GM19239 (cell line): Measurements from ENCODE around the gene ZNF277.

Experiments
- DNase-seq: peaks from one replicate; pipeline ENCODE4 v3.0.0; 2011; ENCODE audit warnings: low spot score; ENCODE audit not compliant: insufficient read length
- FAIRE-seq: peaks from 2 replicates; lab custom pipeline; 2011; peaks lifted over from hg19 to GRCh38; lab: Jason Lieb, UNC

Gene ZNF277, protein sequence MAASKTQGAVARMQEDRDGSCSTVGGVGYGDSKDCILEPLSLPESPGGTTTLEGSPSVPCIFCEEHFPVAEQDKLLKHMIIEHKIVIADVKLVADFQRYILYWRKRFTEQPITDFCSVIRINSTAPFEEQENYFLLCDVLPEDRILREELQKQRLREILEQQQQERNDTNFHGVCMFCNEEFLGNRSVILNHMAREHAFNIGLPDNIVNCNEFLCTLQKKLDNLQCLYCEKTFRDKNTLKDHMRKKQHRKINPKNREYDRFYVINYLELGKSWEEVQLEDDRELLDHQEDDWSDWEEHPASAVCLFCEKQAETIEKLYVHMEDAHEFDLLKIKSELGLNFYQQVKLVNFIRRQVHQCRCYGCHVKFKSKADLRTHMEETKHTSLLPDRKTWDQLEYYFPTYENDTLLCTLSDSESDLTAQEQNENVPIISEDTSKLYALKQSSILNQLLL

DNA sequence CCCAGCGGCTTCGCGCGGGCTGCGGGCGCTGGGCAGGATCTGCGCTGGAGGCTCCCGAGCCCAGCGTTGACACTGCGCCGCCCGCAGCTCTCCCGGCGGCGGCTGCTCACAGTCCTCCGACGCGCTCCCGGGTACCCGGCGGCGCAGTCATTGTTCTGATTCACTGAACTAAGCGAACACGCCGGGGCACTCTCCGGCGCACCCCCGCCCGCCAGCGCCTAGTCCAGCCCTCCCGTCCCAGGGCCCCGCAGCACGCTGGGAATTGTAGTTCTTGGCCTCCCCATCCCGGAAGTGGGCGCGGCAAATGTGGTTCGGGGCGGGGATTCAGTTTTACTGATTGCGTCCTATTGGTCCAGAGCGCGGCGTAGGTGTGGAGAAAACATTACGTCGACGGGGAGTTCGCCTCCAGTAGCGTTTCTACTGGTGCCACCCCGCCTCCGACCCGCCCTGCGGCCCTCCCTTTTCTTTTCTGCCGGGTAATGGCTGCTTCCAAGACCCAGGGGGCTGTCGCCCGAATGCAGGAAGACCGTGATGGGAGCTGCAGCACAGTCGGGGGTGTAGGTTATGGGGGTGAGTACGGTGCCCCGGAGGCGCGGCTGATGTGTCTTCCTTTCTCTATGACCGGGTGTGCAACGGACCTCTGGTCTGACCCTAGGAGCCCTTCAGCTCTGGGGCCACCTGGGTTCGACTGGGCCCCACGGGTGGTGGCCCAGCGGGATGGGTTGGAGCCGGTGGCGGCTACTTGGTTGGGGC lies at the start of gene ZNF277, which contains the start of gene DOCK4:
TSS of gene ZNF277 (plus strand) at position 458 of the 753 bp plus-strand sequence. CDS start at position 480, 22 bp downstream.
TSS of gene DOCK4 (minus strand) at position 162 of the 753 bp plus-strand sequence. CDS start 261 bp downstream, outside the sequence.
- FAIRE-seq (peak; percentile 94), DNase-seq (peak; percentile 77)

DNA sequence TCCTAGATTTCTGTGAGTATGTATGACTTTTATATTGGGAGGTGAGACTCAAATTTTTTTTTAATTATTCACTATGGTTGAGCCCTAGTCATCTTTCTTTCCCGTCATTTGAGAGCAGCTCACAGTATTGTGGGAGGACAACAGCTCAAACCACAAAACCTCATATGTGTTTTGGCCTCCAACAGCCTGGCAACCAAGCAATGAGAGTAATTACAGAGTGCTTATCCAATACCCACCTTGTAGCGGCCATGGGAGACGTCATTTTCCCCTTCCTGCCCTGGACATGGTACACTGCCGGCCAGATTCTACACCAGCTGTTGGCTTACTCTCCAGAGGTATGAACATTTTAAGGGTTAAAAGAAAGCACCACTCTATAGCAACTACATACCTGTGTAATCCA lies 49.4 kb upstream of the ZNF277 start:
- DNase-seq, result no peak
- no peak for FAIRE-seq

DNA sequence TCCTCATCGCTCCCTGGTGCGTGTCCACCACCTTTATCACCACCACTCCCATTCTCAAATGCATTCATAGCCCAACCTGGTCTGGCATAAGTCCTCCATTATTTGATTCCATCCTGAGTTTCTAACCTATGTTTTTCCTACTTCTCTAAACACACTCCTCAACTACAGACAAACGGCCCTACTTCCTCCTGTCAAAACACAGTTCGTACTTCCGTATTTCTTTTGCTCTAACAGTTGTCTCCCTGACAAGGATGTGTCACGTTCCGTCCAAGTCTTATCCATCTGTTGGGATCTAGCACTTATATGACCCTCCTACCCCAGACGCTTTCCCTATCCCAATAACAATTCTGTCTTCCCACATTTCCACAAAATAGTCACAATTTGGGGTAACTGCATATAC lies 47.1 kb upstream of the ZNF277 start:
- no peak for FAIRE-seq
- no peak for DNase-seq

DNA sequence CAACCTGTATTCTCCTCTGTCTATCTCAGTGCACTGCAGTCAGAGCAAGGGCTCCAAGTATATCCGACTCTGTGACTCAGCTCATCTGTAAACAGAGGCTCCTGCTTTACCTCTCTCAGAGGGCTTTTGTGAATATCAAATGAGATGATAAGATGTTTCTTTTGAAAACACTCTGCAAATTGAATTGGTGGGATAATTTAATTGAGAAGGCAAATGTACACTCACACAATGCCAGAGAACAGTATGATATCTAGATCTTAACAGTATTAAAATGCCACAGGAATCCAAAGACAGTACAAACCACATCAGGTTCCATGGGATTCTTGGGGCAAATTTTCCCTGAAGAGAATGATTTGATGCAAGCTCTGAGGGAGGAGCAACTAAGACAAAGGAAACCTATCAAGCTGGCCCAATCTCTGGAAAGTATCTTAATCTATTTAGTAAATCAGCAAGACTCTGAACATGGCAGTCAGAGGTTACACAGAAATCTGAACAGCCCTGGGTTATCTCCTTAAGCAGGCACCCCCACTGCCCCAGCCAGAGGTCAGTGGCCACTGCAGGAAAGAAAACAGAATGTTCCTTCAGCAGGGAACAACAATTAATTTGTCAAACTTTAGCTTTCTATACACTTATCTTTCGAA lies 46.2 kb upstream of the ZNF277 start:
- no peak for FAIRE-seq

DNA sequence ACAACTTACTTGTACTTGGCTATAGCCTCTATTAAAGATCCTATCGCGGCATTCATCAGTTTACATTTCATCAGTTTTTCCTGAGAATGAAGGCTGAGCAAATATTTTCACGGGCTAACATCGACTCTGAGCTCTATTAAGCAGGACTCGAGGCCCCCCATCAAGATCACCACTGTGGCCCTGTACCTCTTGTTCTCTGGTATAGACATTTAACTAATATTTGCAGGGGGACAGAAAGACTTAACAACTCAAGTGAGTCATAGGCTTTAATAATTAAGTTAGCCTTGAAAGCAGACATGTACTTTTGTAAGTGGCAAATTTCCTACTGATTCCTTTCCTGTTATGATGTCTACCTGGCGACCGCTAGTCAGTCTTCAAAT lies 45.7 kb upstream of the ZNF277 start:
- DNase-seq (no peak), FAIRE-seq (no peak)

More for the DNA sequence above, 46.2 kb upstream of the ZNF277 start:
- DNase-seq, result no peak

DNA sequence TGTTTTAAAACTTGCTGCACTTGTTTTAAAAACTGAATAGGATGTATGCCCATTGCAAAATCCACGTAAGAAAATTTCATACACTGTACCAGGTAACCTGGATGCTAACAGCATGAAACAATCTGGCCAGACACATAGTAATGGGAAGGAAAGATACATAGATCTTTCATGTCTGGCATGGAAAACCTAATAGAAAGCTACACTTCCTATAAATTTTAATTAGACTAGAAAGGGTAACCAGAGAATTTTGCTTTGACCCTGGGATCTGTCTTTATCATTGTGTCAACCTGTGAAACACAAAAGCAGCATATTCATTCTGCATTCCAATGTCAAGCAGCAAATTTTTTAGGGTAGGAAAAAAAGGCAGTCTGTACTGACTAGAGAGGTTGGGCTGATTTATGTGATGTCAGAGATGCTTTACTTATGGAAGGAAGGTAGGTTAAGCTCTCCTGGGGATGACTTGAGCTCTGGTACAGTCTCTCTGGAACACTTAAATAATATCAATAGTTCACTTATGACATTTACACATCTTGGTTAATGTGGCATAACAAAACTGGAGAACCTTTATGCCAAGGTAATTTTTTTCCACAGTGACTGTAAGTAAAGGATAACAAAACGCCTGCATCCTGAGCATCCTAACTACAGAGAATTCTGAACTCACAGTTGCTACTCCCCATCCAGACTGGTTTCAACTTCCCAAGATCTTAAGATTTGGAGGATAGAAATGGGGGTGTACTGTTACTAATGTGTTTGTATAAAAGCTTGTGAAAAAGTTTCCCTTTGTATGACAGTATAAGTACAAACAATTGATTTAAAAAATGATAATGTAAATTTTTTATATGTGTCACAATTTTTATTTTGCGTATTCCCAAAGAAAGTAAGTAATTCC lies 45.0 kb upstream of the ZNF277 start:
- FAIRE-seq (no peak), DNase-seq (no peak)

DNA sequence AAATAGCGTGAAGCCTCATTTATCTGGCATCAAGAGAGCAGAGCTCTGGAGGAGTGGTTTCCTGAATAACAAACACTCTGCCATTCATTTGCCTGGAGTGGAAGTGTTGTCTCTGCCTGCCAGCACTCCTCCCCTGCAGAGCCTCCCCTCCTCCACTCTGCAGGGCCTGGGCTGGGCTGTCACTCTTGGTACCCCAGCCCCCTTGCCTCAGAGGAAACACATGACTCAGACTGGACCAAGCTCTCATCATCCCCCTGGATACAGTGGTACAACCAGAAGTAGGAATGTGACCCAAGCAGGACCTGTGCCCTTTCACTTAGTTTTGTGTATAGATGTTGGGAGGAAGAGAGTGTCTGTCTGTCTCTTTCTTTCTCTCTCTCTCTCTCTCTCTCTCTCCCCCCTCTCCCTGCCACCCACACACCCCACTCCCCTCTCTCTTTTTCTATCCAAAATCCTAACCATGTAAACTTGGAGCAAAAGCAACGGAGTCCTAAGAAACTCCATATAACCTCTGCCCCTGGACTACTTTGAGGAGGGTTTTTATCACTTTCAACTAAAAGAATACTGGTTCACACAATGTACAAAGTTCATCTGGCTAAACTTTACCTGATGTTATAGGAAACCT lies 44.2 kb upstream of the ZNF277 start:
- no peak for FAIRE-seq

DNA sequence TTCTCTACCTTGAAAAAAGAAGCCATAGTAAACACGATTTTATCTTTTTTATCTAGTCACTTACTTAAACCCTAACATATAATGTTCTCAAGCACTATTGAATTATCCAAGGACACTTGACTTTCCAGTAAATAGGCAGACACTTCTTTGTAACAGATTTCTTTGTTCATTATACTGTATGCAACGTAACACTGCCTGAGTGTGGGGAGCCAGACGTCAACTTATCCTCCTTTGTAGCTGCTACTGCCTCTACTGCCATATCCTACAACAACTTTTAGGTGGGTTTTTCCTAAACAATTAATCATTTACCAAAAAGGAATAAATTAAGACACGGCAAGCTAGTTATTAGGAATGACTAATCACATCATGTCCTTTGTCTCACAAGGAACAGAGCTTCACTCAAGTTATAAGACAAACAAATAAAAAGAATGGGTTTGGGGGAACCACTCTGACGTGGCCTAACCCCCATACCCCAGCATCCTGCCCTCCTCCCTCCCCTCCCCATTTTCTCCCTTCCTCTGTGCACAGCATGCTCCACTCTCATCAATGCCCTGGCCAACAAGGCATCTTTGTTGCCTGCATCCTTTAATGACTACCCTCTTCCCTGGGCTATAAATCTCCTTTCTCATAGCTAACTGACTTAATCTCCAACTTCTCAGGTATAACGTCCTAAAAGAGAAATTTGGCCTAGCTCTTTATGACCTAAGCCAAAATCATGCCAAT lies 43.5 kb upstream of the ZNF277 start:
- FAIRE-seq (no peak), DNase-seq (no peak)

More for the DNA sequence above, 44.2 kb upstream of the ZNF277 start:
- DNase-seq, result no peak

DNA sequence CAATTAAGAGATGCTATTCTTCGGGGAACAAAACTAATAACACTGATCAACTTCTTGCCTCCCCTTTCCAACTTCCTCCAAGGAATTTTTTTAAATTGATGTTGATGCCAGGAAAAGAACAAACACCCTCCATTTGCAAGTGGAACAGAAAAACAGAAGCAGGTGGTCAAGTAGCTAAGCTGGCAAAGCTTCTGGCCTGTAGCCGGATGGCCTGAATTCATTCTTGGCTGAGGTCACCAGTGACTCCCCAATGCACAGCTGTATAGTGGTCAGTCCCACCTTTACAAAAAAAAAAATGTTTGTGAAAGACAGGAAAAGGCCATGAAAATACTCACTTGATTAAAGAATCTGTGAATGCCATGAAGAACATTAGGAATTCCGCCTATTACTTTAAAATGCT lies 39.3 kb upstream of the ZNF277 start:
- FAIRE-seq (no peak), DNase-seq (no peak)

DNA sequence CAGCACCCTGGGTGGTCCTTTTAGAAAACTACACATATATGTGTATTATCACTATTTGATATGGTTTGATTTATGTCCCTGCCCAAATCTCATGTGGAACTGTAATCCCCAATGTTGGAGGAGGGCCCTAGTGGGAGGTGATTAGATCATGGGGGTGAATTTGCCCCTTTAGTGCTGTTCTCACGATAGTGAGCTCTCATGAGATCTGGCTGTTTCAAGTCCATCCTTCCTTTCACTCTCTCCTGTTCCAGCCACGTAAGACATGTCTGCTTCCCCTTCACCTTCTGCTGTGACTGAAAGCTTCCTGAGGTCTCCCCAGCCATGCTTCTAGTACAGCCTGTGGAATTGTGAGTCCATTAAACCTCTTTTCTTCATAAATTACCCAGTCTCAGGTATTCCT lies 37.6 kb upstream of the ZNF277 start:
- DNase-seq, result no peak
- no peak for FAIRE-seq

DNA sequence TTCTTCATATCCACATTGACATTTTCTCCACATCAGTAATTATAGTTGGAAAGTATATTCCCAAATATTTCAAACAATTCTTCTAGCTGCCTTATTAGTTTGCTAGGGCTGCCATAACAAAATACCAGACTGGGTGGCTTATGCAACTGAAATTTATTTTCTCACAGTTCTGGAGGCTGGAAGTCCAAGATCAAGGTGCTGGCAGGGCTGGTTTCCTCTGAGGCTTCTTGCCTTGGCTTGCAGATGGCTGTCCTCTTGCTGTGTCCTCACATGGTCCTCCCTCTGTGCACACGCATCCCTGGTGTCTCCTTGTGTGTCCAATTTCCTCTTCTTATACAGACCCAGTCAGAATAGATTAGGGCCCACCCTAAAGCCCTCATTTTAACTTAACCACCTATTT lies 34.8 kb upstream of the ZNF277 start:
- FAIRE-seq, result no peak
- DNase-seq, result no peak

DNA sequence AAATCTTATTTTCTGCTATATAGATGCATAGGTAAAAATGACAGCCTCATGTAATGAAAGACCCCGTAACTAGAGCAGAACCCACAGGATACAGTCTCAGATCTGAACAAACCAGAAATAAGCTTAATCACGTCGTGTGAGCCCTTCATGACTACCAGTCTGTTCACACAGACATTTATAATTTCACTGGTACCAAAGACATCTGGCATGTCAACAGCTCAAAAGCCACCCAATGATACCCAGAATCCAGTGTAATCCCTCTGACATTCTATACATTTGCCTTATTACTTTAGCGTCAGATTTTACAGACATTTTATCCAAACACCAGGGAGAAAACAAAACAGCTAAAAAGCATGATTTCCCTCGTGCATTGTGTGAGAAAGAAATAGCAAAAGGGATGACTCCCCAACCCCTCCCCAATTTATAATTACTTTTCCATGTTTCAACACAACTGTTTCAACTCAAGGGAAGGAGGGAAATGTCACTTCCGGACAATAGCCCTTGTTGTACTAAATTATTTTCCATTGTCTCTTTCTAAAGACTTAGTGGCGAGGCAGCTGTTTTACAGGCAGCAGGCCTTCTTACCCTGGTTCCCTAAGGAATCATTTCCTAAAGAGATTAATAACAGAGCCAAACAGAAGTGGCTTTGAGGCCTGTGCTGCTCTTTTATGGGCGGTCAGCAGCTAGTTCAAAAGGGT lies 33.5 kb upstream of the ZNF277 start:
- DNase-seq (no peak), FAIRE-seq (no peak)

DNA sequence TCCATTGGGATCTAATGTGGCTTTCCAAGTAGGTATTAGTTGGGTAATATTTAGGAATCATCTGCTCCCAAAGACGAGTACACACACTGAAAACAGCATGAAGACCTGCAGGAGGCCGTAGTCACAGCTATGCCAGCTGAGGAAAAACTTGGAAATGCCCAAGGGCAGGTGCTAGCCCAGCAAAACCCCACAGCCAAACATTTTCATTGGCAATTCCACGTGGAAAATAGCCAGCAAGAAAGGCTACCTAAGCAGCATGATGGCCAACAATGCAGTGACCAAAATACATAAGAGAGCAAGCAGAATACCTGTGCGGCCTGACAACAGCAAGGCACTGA lies 33.0 kb upstream of the ZNF277 start:
- no peak for FAIRE-seq

DNA sequence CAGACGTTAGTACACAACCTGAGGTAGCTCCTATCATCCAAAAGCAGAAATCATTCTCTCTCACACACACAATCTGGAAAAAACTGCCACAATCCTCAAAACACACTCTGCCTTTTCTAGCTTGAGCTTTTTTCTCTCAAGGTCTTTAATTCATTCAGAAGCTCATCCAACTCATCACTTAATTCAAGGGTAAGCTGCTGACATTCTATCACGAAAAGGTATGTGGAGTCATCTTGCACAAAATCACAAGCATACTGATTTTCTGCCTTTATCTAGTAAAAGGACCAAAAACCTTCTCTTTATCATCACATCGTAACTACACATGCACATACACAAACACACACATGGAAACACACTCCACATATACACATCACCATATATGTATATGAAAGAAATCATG lies 32.3 kb upstream of the ZNF277 start:
- FAIRE-seq, result no peak
- no peak for DNase-seq

More for the DNA sequence above, 33.0 kb upstream of the ZNF277 start:
- no peak for DNase-seq

DNA sequence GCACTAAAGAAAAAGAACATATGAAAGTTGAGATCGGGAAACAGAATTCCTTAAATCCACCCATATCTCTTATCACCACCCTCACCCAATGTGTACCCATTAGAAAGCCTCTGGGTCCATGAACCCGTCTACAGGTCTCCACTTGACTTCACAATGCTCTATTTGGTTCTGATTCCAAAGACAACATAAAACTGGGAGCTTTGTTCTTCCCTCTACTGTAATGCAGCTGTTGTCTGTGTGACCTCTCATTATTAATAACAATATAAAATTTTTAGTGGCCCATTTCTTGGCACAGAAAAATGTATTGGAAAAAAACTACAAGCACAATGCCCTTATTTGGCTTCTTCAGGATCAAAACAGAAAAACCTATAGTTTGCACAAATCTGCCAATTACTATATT lies 30.3 kb upstream of the ZNF277 start:
- no peak for FAIRE-seq
- DNase-seq, result no peak

DNA sequence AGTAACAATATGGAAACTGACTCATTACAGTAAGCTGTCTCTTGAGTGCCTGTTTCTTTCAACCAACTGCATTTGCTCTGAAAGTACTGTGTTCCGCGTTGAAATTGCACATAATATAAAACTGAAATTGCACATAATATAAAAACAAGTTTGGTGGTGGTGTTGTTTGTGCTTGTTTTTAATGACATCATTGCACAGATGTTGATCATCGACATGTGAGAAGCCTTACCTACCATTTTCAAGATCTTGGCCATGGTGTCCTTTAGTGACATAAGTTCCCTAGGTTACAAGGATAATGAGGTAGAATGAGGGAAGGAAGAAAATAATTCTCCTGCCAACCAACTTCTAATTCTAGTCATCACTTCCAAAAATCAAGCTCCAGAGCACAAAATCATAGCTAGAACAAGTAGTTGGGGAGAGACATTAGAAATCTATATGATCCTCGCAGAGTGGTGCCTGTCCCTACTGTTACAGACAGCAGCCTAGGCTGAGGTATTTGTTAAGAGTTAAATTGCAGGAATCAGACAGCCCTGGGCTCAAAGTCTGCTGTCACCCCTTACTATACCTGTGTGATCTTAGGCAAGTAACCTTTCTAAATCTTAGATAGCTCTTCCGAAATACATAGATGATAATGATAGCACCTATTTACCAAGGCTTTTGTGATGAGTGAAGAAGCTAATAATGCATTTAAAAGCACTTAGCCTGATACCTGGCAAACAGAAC lies 29.6 kb upstream of the ZNF277 start:
- DNase-seq (no peak), FAIRE-seq (no peak)

DNA sequence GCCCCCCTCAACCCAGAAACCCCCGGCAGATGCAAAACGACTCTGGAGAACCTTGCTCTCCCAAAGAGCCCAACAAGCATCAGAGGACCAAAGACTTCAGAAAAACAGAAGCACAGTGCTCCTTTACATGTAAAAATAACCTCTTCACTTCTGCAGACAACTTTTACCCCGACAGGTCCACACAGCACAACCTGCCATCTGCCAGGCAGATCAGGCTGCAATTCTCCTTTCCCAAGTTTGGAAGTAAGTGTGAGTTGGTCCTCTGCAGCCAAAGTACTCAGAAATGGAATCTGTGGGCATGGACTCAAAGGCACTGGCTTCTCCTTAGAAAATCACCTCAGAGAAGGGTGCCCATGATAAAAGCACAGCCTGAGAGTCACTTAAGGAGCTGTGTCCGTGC lies 26.3 kb upstream of the ZNF277 start:
- FAIRE-seq (no peak), DNase-seq (no peak)

DNA sequence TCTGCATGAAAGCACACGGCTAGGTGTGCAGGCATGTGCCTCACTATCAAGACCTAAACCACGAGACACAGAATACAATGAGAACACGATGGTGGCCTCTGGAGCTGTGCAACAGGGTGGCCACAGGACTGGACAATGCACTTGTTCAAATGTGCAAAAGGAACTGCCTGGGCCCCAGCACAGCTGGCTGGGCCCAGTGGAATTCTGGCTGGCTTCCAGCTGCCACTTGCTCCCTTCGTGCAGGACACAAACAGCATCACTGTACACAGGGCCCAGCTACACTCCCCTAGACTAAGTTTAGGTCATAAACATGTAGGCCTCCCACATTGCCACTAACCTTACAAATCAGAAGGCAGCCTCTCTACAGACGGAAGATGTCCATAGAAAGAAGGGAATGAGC lies 23.7 kb upstream of the ZNF277 start:
- no peak for DNase-seq
- FAIRE-seq, result no peak
